AG09309 (cell line): ENCODE measurements around the gene AGK.
A peak's percentile ranks its signal among the peaks of the same experiment; 100 is the strongest.

Source experiments
- DNase-seq: peaks from one replicate; pipeline ENCODE4 v3.0.0-alpha.2; 2010; ENCODE audit warnings: low read depth
- H3K4me3 ChIP-seq: 2 replicates; pipeline ENCODE4 v1.5.1; 2011; ENCODE audit warnings: mild to moderate bottlenecking, low read depth, low read length, moderate library complexity; ENCODE audit not compliant: control insufficient read depth
- TF ChIP-seq, protein P1 (sequence below): IDR thresholded peaks from 2 replicates; pipeline ENCODE4 v1.5.1; 2011; ENCODE audit warnings: mild to moderate bottlenecking, low read depth, low read length, inconsistent platforms; ENCODE audit not compliant: insufficient read depth, control insufficient read depth; ENCODE audit errors: missing control alignments

The AGK gene

DNA sequence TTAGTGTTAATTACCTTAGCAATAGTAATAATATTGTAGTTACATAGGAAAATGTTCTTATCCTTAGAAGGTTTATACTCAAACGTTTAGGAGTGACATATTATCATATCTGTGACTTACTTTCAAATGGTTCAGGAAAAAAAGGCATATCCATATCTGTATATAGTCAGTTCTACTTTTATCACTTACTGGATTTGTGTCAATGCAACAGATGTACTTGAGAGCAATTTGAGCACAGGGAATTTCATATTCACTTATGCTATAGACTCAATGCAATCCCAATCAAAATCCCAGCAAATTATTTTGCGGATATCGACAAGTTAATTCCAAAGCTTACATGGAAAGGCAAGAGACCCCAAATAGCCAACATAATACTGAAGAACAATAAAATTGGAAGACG is 140.8 kb downstream of the AGK start:
- TF ChIP-seq, protein P1, sequence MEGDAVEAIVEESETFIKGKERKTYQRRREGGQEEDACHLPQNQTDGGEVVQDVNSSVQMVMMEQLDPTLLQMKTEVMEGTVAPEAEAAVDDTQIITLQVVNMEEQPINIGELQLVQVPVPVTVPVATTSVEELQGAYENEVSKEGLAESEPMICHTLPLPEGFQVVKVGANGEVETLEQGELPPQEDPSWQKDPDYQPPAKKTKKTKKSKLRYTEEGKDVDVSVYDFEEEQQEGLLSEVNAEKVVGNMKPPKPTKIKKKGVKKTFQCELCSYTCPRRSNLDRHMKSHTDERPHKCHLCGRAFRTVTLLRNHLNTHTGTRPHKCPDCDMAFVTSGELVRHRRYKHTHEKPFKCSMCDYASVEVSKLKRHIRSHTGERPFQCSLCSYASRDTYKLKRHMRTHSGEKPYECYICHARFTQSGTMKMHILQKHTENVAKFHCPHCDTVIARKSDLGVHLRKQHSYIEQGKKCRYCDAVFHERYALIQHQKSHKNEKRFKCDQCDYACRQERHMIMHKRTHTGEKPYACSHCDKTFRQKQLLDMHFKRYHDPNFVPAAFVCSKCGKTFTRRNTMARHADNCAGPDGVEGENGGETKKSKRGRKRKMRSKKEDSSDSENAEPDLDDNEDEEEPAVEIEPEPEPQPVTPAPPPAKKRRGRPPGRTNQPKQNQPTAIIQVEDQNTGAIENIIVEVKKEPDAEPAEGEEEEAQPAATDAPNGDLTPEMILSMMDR, result no peak
- H3K4me3 ChIP-seq, result no peak overlapping the region
- no peak for DNase-seq

DNA sequence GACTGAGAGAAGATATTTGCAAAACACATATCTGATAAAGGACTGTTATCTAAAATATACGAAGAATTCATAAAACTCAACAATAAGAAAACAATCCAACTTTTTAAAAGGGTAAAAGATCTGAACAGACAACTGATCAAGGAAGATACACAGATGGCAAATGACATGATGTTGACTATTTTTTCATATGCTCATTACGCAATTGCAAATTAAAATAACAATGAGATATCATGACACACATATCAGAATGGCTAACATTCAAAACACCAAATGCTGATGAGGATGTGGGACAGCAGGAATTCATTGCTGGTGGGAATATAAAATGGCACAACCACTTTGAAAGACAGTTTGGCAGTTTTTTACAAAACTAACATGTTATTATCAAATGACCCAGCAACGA is 141.9 kb downstream of the AGK start:
- TF ChIP-seq, protein P1, result no peak
- no peak for DNase-seq
- no peak overlapping the region for H3K4me3 ChIP-seq

DNA sequence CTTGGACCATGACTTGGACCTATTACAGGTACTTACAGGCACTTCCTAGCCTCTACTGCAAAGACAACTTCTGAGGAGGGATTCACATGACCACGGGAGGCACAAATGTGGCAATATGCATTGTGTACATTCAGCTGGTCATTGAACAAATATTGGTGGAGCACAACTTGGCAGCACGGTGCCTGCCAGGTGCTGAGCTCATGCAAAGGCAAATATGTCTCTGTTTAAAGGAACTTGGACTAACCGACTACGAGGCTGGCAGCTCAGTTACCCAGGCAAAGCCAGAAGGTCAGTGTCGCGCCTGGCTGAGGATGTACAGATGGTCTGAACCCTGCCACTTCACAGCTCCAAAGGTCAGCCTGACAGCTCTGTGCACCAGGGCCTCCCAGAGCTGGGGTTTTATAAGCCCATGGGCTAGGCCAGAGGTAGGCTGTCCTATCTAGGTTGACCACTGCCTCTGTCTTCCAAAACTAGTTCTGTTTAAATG is 144.6 kb downstream of the AGK start:
- H3K4me3 ChIP-seq, result no peak overlapping the region
- DNase-seq, result no peak
- TF ChIP-seq, protein P1, result no peak

DNA sequence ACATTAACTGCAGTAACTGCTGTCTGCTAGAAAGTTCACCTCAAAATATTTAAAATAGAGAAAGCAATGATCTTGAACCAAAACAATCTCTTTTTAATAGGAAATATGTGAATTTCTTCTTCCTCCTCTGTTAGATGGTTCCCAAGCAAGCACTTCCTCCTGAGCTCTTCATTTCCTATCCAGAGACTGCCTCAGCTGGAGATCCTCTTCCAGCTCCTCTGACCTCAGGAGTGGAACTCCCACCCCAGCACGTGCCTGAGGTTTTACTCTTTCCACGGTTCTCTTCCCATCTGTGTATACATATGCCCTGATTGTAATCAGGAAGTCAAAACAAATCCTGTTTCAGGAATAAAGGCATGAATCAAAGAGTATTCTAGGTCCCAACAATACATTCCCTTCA is 145.1 kb downstream of the AGK start:
- no peak for DNase-seq
- no peak overlapping the region for H3K4me3 ChIP-seq
- TF ChIP-seq, protein P1, result no peak

DNA sequence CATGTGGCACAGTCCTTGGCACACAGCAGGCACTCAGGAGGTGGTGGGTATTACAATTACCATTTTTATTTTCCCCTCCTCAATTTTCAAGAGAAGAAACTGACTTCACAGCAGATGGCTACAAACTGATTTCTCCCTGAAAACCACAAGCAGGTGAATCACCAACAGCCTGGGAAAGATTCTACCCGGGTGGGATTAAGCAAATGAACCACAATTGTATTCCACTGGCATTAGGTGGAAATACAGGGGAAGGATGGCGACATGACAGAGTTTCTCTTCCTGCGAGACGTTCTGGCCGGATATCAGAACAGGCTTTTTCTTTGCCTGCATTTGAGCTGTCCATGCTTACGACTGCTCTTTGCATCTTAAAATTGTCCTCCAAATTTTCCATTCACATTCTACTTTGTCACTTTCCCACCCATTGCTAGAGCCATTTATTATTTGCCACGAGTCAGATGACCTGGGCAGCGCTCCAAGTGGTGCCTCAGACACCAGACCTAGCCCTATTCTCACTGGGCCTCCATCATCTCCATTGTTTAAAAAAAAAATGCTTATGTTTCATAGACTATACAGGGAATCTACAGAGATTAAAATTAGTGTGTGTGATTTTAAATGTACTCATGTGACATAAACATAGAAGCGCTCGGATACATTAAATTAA is 146.1 kb downstream of the AGK start:
- peak; percentile 23 for DNase-seq
- H3K4me3 ChIP-seq, result no peak overlapping the region
- TF ChIP-seq, protein P1, result no peak

DNA sequence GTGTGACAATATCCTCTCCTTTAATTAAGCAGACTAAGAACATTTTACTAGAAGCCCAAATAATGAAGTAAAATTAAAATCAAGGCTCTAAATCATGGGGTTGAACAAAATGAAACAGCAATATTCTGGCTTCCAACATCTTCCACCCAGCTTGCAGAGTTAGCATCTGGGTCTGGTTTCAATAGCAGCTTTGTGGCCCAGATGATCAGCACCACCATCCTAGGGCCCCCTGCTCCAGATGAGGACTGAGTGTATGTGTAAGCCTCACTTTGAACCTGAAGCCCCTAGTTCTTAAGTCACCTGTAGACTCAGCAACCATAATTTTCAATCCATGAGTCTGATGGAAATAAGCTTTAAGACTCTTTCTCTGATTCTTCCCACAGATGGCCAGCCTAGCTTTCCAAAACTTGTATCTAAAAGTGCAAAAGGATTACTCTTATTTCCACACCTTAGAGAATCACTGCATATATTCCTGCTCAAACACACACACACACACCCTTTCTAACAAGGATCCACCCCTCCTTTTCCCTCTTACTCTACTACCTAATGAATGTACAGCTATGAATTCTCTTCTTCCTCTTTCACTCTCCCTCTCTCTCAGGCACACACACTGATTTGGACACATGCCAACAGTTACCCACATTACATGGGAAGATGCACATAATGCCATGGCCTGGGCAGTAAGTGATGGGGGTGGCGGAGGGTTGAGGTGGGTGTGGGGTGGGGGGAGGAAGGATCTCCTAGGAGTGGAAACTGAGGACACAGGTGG is 147.2 kb downstream of the AGK start:
- DNase-seq, result no peak
- TF ChIP-seq, protein P1, result no peak
- H3K4me3 ChIP-seq, result no peak overlapping the region

DNA sequence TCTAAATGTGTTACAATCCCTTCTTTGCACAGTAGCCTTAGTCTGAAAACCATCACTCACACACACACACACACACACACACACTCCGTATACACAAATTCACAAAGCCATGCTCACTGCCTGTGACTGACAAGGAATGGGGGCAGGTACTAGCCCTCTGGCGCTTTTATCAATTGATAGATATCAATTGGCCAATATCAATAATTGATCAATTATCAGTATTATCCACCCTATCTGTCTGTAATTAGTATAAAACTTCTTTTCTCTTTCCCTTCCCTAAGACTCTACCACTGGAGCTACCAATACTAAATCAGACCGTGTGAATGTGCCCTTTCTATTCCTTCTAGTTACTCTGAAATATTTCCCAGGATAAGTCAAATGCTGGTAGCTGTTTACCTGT is 148.7 kb downstream of the AGK start:
- no peak for DNase-seq
- no peak overlapping the region for H3K4me3 ChIP-seq
- TF ChIP-seq, protein P1, result no peak
